Astrocyte of the cerebellum (primary cell): ENCODE data around the gene TCF15.

Source experiments
- DNase-seq: peaks from one replicate; pipeline ENCODE4 v3.0.0-alpha.2; 2011; ENCODE audit warnings: low read depth
- H3K4me3 ChIP-seq: 2 replicates; pipeline ENCODE4 v1.5.1; 2011; ENCODE audit warnings: mild to moderate bottlenecking, low read depth, low read length, moderate library complexity
- in situ Hi-C: cut with HindIII; loops from 2 replicates; pipeline ENCODE4 v1.10.0; 2017; ENCODE audit warnings: low sequenced_read_pairs
- TF ChIP-seq, protein P1 (sequence below): IDR thresholded peaks from 2 replicates; pipeline ENCODE4 v1.5.1; 2012; ENCODE audit warnings: low read length, low read depth, moderate library complexity, mild to moderate bottlenecking; ENCODE audit errors: missing control alignments

Gene TCF15

DNA sequence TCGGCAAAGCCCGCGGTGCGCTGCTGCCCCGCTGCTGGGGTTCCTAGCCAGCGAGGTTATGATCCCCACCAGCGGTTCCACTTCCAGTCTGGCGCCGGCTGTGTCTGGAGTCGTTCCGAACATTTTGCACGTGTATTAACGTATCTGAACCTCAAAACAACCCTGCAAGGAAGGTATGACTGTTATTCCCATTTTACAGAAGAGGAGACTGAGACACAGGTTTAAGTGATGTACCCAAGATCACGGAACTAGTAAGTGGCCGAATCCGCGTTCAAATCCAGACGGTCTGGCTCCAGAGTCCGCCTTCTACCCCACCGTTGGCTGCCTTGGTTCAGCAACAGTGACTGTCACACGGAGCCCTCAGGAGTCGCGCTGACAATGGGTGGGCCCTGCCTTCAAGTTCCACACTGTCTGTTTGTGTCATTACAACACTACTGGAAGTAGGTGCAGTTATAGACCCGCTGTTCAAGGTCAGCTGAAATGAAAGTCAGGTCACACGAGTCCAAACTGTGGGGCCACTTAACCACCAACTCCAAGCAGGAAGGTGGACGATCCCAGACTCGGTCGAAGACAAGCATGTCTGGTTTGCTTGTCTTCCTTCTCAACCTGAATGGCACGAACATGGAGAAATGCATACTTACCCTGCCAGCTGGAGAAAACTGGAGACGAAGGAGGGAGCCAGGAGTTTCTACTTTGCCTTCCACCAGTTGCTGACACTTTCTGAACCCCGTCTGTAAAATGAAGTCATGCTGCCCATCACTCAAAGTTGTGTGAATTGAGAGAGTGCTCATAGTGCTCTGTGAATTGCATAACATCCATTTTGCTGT is 43.7 kb upstream of the TCF15 start:
- TF ChIP-seq, protein P1, sequence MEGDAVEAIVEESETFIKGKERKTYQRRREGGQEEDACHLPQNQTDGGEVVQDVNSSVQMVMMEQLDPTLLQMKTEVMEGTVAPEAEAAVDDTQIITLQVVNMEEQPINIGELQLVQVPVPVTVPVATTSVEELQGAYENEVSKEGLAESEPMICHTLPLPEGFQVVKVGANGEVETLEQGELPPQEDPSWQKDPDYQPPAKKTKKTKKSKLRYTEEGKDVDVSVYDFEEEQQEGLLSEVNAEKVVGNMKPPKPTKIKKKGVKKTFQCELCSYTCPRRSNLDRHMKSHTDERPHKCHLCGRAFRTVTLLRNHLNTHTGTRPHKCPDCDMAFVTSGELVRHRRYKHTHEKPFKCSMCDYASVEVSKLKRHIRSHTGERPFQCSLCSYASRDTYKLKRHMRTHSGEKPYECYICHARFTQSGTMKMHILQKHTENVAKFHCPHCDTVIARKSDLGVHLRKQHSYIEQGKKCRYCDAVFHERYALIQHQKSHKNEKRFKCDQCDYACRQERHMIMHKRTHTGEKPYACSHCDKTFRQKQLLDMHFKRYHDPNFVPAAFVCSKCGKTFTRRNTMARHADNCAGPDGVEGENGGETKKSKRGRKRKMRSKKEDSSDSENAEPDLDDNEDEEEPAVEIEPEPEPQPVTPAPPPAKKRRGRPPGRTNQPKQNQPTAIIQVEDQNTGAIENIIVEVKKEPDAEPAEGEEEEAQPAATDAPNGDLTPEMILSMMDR: no peak
- DNase-seq: no peak
- in situ Hi-C loops: no loop called here
- H3K4me3 ChIP-seq: peak overlapping the region; percentile 78

DNA sequence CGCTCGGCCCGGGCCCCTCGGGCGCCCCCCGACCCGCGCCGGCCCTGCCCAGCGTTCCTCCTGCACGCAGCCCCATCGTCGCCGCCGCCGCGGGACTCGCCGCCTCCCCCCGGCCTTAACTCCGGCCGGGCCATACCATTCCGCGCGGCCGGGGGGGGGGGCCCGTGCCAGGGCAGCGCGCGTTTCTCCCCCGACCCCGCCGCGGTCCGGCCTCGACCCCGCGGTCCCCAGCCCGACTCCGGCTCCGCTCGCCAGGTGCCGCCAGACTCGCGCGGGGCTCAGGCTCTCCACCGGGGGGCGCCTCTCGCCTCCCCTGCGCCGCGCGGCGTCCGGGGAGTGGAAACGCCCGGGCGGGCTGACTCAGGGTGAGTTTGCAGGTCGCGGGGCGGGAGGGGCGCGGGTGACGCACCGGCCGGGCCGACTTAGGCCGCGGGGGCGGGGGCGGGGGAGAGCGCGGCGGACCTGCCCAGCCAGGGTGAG is 43.0 kb upstream of the TCF15 start, which contains the start of gene SRXN1:
Gene SRXN1, minus strand, starts transcription at position 91 of the 480 bp plus-strand sequence. Its CDS starts 15 bp downstream, at position 76.
- peak; percentile 70 for DNase-seq
- peak within 1 kb of the TSS; percentile 78 for H3K4me3 ChIP-seq
- in situ Hi-C loops: no loop called here
- TF ChIP-seq, protein P1: peak; percentile 52

DNA sequence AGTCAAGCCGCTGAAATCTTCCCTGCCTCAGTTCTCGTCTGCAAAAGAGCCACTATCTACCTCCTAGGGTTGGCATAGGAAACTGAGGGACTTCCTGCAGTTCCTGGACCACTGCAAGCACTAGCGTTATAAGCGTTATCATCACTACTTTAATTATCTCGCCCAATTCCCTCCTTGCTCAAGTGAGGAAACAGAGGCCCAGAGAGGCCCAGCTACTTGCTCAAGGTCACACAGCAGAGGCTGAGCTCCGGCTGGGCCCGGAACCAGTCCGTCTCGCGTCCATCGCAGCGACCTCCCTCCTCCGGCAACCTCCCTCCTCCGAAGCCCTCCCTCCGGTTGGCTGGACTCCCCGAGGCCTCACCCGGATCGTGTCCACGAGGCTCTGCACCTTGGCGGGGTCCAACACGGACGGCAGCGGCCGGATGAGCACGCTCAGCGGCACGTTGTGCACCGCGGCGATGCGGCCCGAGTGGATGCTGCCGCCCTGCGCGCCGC is 42.6 kb upstream of the TCF15 start:
- no peak for DNase-seq
- in situ Hi-C loops: no loop called here
- H3K4me3 ChIP-seq: peak overlapping the region; percentile 78
- TF ChIP-seq, protein P1: no peak

DNA sequence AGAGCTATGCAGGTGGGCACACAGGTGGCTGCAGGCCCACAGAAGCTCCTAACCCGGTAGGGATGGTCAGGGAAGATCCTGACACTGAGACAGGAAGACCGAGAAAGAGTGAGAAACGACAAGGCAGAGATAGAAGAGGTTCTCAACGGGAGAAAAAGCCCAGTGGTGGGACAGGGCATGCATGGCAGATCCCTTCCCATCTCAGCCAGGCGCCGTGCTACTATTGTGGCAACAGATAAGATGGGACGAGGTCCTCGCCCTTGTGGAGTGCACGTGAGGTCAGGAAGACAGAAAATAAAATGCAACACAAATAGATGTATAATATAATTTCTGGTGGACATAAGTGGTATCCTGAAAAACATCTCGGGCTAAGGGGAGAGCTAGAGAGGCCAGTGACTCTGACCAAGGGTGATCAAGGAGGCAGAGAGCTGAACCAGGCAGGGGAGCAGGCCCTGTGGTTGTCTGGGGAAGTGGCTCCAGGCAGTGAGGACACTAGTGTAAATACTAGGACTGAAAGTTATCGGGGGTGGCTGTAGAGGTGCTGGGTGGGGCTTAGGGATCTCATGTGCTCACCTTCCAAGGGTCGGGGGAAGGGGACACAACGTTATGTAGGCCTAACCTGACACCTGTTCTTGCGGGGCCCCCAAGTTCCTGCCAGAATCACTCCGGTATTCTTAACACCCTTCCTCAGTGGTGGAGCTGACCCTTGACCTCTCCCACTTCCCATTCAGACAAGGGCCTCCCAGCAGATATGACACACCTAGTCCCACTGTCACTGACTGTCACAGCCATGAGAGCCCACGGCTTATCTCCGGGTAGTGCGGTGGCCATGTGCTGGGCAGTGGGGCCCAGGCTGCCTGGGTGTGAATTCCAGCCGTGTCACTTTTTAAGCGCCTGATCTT is 41.9 kb upstream of the TCF15 start:
- in situ Hi-C loops: no loop called here

DNA sequence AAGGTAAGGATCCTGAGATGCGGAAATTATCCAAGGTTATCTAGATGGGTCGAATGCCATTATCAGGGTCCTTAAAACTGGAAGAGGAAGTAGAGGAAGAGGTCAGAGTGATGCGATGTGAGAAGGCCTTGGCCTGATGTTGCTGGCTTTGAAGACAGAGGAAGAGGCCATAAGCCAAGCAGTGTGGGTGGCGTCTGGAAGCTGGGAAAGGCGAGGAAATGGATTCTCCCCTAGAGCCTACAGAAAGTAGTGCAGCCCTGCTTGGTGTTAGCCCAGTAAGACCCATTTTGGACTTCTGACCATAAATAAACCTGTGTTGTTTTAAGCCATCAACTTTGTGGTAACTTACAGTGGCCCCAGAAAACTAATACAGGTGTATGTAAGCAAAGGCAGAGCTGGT is 40.8 kb upstream of the TCF15 start:
- TF ChIP-seq, protein P1: peak; percentile 6
- no peak for DNase-seq
- in situ Hi-C loops: no loop called here
- no peak overlapping the region for H3K4me3 ChIP-seq

More for the DNA sequence above, 41.9 kb upstream of the TCF15 start:
- no peak for DNase-seq
- TF ChIP-seq, protein P1: no peak
- peak overlapping the region; percentile 78 for H3K4me3 ChIP-seq

DNA sequence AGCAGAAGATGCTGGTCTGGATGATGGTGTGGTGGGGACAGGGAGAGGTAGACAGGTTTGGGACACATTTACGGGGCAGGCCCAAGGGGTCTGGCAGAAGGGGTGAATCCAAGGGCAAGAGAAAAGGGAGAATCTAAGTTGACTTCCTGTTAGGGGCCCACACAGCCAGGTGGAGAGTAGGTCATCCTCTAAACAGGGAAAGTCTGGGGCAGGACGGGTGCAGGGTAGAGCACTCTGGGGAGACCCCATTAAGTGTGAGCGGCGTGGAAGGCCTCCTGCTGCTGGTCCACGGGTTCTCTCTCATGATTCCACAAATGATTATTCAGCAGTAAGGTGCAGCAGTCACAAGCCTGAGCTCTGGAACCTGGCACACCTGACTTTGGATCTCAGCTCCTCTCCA is 40.2 kb upstream of the TCF15 start:
- in situ Hi-C loops: no loop called here
- no peak overlapping the region for H3K4me3 ChIP-seq
- TF ChIP-seq, protein P1: no peak
- no peak for DNase-seq
